Measurements from ENCODE around the gene CLDN11. TPM values are rescaled to one million over a fixed set of nuclear protein-coding genes. Genes with fewer than 3 reads are reported as not detected.

The CLDN11 gene
- total and polyA plus RNA-seq, 2 of the 8 experiments (the other 6 are each of a cell fraction or from before 2014, with no cell fraction given): 4.8 to 12.5 TPM

DNA sequence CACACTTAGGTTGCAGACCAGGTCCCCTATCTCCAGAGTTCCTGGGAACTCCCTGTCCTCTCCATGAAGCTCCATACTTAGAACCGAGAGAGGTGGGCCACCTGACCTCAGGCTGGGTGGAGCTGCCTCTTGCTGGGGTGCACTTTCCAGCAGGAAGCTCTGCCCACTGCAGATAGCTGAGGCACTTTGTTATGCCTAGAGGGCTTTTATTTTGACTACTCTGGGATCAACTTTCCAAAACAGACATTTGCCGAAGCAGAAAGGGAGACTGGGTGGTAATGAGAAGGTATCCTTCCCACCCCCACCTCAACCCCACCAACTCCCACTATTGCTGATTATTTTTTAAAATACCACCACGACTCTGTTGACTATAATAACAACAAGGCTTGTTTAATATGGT is 54.7 kb downstream of the CLDN11 start:
- no peaks in the 10 kb centered on the region for H3K36me3 ChIP-seq (ENCODE audit: control insufficient read depth in 2 of 4, insufficient read depth in 4 of 4, low read length in 3 of 4)
- no peak overlapping the region for H4K8ac ChIP-seq (ENCODE audit: extremely low read depth, insufficient read depth, low read length)
- H2BK120ac ChIP-seq (replicated peaks; ENCODE audit: low read depth, low read length): no peak overlapping the region
- H3K18ac ChIP-seq (ENCODE audit: extremely low read depth, low read length): no peak overlapping the region
- peaks cover 0 to 6% (median 2%) of the 10 kb centered on the region in 4 experiments; a peak in 1 of 7 replicates for H3K4me1 ChIP-seq (replicated peaks in 1 of 4; ENCODE audit: control insufficient read depth in 3 of 4, insufficient read depth in 4 of 4, low read length in 3 of 4)
- no peak overlapping the region for H3K27ac ChIP-seq (ENCODE audit: low read depth, low read length)
- H2BK12ac ChIP-seq (ENCODE audit: low read depth, low read length): no peak overlapping the region
- H4K5ac ChIP-seq (ENCODE audit: insufficient read length, low read depth, low read length): no peak overlapping the region
- no peak overlapping the region for H3K56ac ChIP-seq (replicated peaks; ENCODE audit: insufficient read length, low read depth, low read length)
- H3K4me3 ChIP-seq (ENCODE audit: extremely low read depth in 1 of 4, insufficient read depth in 2 of 4, low read depth in 3 of 4, low read length in 4 of 4): no peak overlapping the region
- no peaks in the 10 kb centered on the region for H3K27me3 ChIP-seq (replicated peaks in 1 of 4; ENCODE audit: control insufficient read depth in 3 of 4, extremely low read depth in 1 of 4, insufficient read depth in 3 of 4, low read length in 3 of 4)
- no peak overlapping the region for H3K4me2 ChIP-seq (ENCODE audit: insufficient read depth in 1 of 2, low read depth in 2 of 2, low read length in 2 of 2)
- no peak for FAIRE-seq
- peak in 1 of 2 experiments; percentile 19 for DNase-seq (ENCODE audit: low read depth in 1 of 2, low spot score in 2 of 2)
- H3K9ac ChIP-seq (replicated peaks in 1 of 4; ENCODE audit: extremely low read depth in 1 of 4, low read depth in 3 of 4, low read length in 3 of 4): no peak overlapping the region
- no peak overlapping the region for H3K23ac ChIP-seq (ENCODE audit: insufficient read length)
- H3K4ac ChIP-seq (replicated peaks; ENCODE audit: insufficient read length, low read depth, low read length): no peak overlapping the region
- no peaks in the 10 kb centered on the region for H4K20me1 ChIP-seq (replicated peaks in 1 of 2; ENCODE audit: control insufficient read depth in 1 of 2, insufficient read depth in 2 of 2, low read length in 2 of 2)
- no peaks in the 10 kb centered on the region for H3K23me2 ChIP-seq (ENCODE audit: low read depth, low read length)
- no peak overlapping the region for H2AK5ac ChIP-seq (ENCODE audit: low read depth, low read length)
- H2BK5ac ChIP-seq (ENCODE audit: low read depth, low read length): no peak overlapping the region
- H3K14ac ChIP-seq (ENCODE audit: insufficient read length): no peak overlapping the region
- no peaks in the 10 kb centered on the region for H3K9me3 ChIP-seq (ENCODE audit: insufficient read depth in 2 of 2, low read depth in 1 of 2, low read length in 1 of 2)
- POLR2A ChIA-PET (ENCODE audit: partially characterized antibody): no interaction called here
- no peaks in the 10 kb centered on the region for H3K79me2 ChIP-seq (ENCODE audit: control insufficient read depth in 1 of 2, insufficient read depth in 2 of 2, low read length in 2 of 2)
- CTCF ChIA-PET (ENCODE audit: partially characterized antibody): interaction anchor here (1.0 to 2.8 kb wide), 5 partner anchors 9 to 150 kb away, joined by 3 to 11 read pairs (median 5); no protein-coding TSS in a partner anchor
- H2BK15ac ChIP-seq (ENCODE audit: low read length): no peak overlapping the region
- WGBS, 2 experiments (ENCODE audit: extremely low coverage in 1 of 2, insufficient coverage in 1 of 2, insufficient read length in 1 of 2, insufficient replicate concordance in 2 of 2, low coverage in 1 of 2, low lambda C conversion rate in 2 of 2, missing lambda C conversion rate in 1 of 2): 77% methylated on average over 3 of the region's 3 CpGs; no CpG with 5 or more reads in 1 of the 2 experiments
- TF ChIP-seq HDAC2 (IDR thresholded peaks at IDR 0.05; ENCODE audit: borderline replicate concordance in 1 of 2, low read depth in 2 of 2, low read length in 2 of 2) (no peak), JUND (IDR thresholded peaks at IDR 0.05; ENCODE audit: low read length) (no peak), SIN3A (conservative IDR thresholded peaks at IDR 0.05 in 1 of 2, IDR thresholded peaks at IDR 0.05 in 1 of 2; ENCODE audit: low read depth in 1 of 2, low read length in 2 of 2) (no peak), MAFK (IDR thresholded peaks at IDR 0.05; ENCODE audit: low read depth, low read length) (no peak), JUN (IDR thresholded peaks at IDR 0.05; ENCODE audit: low read depth, low read length) (no peak), GABPA (IDR thresholded peaks at IDR 0.05; ENCODE audit: borderline replicate concordance, insufficient read depth, low read length) (no peak)
- no peak overlapping the region for H2AFZ ChIP-seq (ENCODE audit: low read length)
- H4K91ac ChIP-seq (replicated peaks; ENCODE audit: insufficient read length, low read length): no peak overlapping the region
- H3K79me1 ChIP-seq (ENCODE audit: low read depth, low read length): no peaks in the 10 kb centered on the region
- no peak overlapping the region for H2BK20ac ChIP-seq (ENCODE audit: low read length)

Data from H1 (cell line).